ENCODE data around the gene ABCC10.
"Not testable (repeated sequence)": the region's sequence is repeated elsewhere in the genome, so short reads cannot be mapped to it uniquely, and the experiment has no call there.

Gene ABCC10

GRCh38 chr6:43413002-43413401, 14.3 kb upstream of the ABCC10 start:
- no peak for DNase-seq

- DNase-seq = not testable (repeated sequence)
These were observed 12.1 kb upstream of the ABCC10 start for GRCh38 chr6:43415275-43415674.

- DNase-seq = no peak
These were observed 10.4 kb upstream of the ABCC10 start for GRCh38 chr6:43416935-43417334.

GRCh38 chr6:43420012-43420709, 7.2 kb upstream of the ABCC10 start:
- no peak for DNase-seq

- no peak for DNase-seq
These were observed 5.5 kb upstream of the ABCC10 start for GRCh38 chr6:43421831-43422230.

GRCh38 chr6:43425083-43425482, 2.3 kb upstream of the ABCC10 start:
- DNase-seq = not testable (repeated sequence)

GRCh38 chr6:43426928-43427405, 374 bp upstream of the ABCC10 start:
- no peak for DNase-seq

- peak; percentile 23 for DNase-seq
These were observed 800 bp downstream of the ABCC10 start for GRCh38 chr6:43428112-43428570.

GRCh38 chr6:43428874-43429273, 1.5 kb downstream of the ABCC10 start:
- DNase-seq = no peak

- no peak for DNase-seq
These were observed 4.9 kb downstream of the ABCC10 start for GRCh38 chr6:43432009-43432945.

GRCh38 chr6:43433148-43433547, 5.8 kb downstream of the ABCC10 start:
- no peak for DNase-seq

GRCh38 chr6:43434001-43434840, 6.9 kb downstream of the ABCC10 start:
- DNase-seq = no peak

- no peak for DNase-seq
These were observed 7.6 kb downstream of the ABCC10 start for GRCh38 chr6:43434943-43435342.

GRCh38 chr6:43435682-43436437, 8.5 kb downstream of the ABCC10 start:
- DNase-seq = no peak

GRCh38 chr6:43436577-43437282, 9.4 kb downstream of the ABCC10 start:
- DNase-seq = peak; percentile 64

GRCh38 chr6:43437700-43438099, 10.4 kb downstream of the ABCC10 start:
- DNase-seq = no peak

GRCh38 chr6:43442935-43443334, 15.6 kb downstream of the ABCC10 start:
- DNase-seq = no peak

- no peak for DNase-seq
These were observed 16.7 kb downstream of the ABCC10 start for GRCh38 chr6:43444036-43444435.

GRCh38 chr6:43444582-43444981, 17.2 kb downstream of the ABCC10 start:
- no peak for DNase-seq

- DNase-seq = no peak
These were observed 18.2 kb downstream of the ABCC10 start for GRCh38 chr6:43445576-43445975.

- no peak for DNase-seq
These were observed 20.3 kb downstream of the ABCC10 start for GRCh38 chr6:43447604-43448003.

All from HCEC 1CT (cell line).